Hepatocyte (in vitro differentiated cells): ENCODE results near the gene OR9Q1. TPM values are rescaled to one million over a fixed set of nuclear protein-coding genes. Genes with fewer than 3 reads are reported as not detected.

Experiments
- DNase-seq: peaks from one replicate; pipeline ENCODE4 v3.0.0-alpha.2; 2016; ENCODE audit warnings: low spot score
- H2AFZ ChIP-seq: fragments of 200-600 bp; sonication (generic); 2 replicates; pipeline ENCODE4 v1.6.0; 2016; ENCODE audit warnings: antibody characterized with exemption, mild to moderate bottlenecking
- H3K27ac ChIP-seq: fragments of 200-600 bp; sonication (generic); 2 replicates; pipeline ENCODE4 v1.5.1; 2016; ENCODE audit warnings: mild to moderate bottlenecking
- H3K27me3 ChIP-seq: fragments of 200-600 bp; sonication (generic); 2 replicates; pipeline ENCODE4 v1.6.1; 2016
- H3K36me3 ChIP-seq: fragments of 200-600 bp; sonication (generic); replicated peaks from 2 replicates; pipeline ENCODE4 v1.5.1; 2016; ENCODE audit warnings: low read depth; ENCODE audit not compliant: insufficient read depth
- H3K4me1 ChIP-seq: fragments of 200-600 bp; sonication (generic); 2 replicates; pipeline ENCODE4 v1.5.1; 2016; ENCODE audit warnings: mild to moderate bottlenecking, moderate library complexity; ENCODE audit not compliant: insufficient read depth
- H3K4me2 ChIP-seq: fragments of 200-600 bp; sonication (generic); 2 replicates; pipeline ENCODE4 v1.6.0; 2016
- H3K4me3 ChIP-seq: fragments of 200-600 bp; sonication (generic); 2 replicates; pipeline ENCODE4 v1.5.1; 2016; ENCODE audit warnings: mild to moderate bottlenecking
- H3K79me2 ChIP-seq: fragments of 200-600 bp; sonication (generic); 2 replicates; pipeline ENCODE4 v1.6.0; 2017; ENCODE audit warnings: mild to moderate bottlenecking
- H3K9me2 ChIP-seq: fragments of 200-600 bp; sonication (generic); replicated peaks from 2 replicates; pipeline ENCODE4 v1.6.0; 2017; ENCODE audit warnings: mild to moderate bottlenecking; ENCODE audit not compliant: insufficient read depth
- H3K9me3 ChIP-seq: fragments of 200-600 bp; sonication (generic); 2 replicates; pipeline ENCODE4 v1.5.1; 2016; ENCODE audit warnings: low read depth, mild to moderate bottlenecking
- H4K20me1 ChIP-seq: fragments of 200-600 bp; sonication (generic); 2 replicates; pipeline ENCODE4 v1.6.0; 2016; ENCODE audit warnings: mild to moderate bottlenecking; ENCODE audit not compliant: insufficient read depth, poor library complexity, severe bottlenecking
- EZH2 ChIP-seq: fragments of 200-600 bp; sonication (generic); IDR thresholded peaks from 2 replicates; pipeline ENCODE4 v1.6.1; 2016; ENCODE audit warnings: antibody characterized with exemption, mild to moderate bottlenecking, borderline replicate concordance
- EZH2phosphoT487 ChIP-seq: fragments of 200-600 bp; sonication (generic); IDR thresholded peaks from one replicate; pipeline ENCODE4 v1.6.1; 2018; ENCODE audit warnings: antibody characterized with exemption, mild to moderate bottlenecking, low read depth, moderate library complexity; ENCODE audit not compliant: unreplicated experiment, severe bottlenecking
- whole genome bisulfite sequencing: methylation state at CpG from one replicate; pipeline ENCODE4 v1.1.6; 2016; ENCODE audit warnings: low lambda C conversion rate; ENCODE audit errors: missing lambda C conversion rate; 5-methylcytosine and 5-hydroxymethylcytosine counted together
- polyA plus RNA-seq: library from polyadenylated mRNA; unstranded; fragments of >200 nt; fragmentation: Nextera tagmentation; extraction: Ambion mirVana; gene quantifications from 2 replicates; pipeline ENCODE4 v1.2.1, GENCODE V29; 2016
- total RNA-seq: library from RNA; depleted of rRNA; stranded (reverse); fragments of >200 nt; gene quantifications from 2 replicates; pipeline ENCODE4 v1.2.3, GENCODE V29; 2014
- TF ChIP-seq, protein P1 (sequence below): fragments of 200-600 bp; sonication (generic); IDR thresholded peaks from 2 replicates; pipeline ENCODE4 v1.5.1; 2016; ENCODE audit warnings: antibody characterized with exemption, mild to moderate bottlenecking; ENCODE audit not compliant: poor library complexity

Gene OR9Q1
- total and polyA plus RNA-seq, 2 experiments from 2014 or later: not detected

DNA sequence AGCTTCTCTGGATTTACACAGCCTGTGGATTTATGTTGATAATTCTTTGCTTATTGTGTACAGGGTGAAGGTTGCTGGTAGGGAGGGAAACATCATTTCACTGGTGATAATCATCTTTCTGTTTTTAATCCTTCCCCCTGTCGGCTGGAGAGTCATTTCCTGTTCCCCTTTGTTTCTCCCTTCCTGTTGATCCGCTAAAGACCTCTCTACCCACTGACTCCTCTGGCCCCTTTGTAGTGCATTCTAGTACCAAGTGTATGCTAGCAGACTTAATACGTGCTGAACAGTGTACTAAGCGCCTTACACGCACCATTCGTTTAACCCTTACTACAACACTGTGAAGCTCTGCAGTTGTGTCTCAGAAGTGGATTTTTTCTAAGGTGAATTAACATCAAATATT, 19.0 kb upstream of the OR9Q1 start:
- Histone ChIP-seq H3K79me2 (no peaks in the 10 kb centered on the region), H3K4me2 (no peak overlapping the region), H3K36me3 (no peaks in the 10 kb centered on the region), H3K4me1 (no peaks in the 10 kb centered on the region), H3K27me3 (no peaks in the 10 kb centered on the region), H3K9me2 (no peaks in the 10 kb centered on the region), H4K20me1 (no peaks in the 10 kb centered on the region), H3K27ac (no peak overlapping the region), H3K9me3 (no peaks in the 10 kb centered on the region), H3K4me3 (no peak overlapping the region), H2AFZ (no peak overlapping the region)
- 78% methylated on average over 6 of the region's 6 CpGs for WGBS
- DNase-seq: no peak
- TF ChIP-seq, protein P1, sequence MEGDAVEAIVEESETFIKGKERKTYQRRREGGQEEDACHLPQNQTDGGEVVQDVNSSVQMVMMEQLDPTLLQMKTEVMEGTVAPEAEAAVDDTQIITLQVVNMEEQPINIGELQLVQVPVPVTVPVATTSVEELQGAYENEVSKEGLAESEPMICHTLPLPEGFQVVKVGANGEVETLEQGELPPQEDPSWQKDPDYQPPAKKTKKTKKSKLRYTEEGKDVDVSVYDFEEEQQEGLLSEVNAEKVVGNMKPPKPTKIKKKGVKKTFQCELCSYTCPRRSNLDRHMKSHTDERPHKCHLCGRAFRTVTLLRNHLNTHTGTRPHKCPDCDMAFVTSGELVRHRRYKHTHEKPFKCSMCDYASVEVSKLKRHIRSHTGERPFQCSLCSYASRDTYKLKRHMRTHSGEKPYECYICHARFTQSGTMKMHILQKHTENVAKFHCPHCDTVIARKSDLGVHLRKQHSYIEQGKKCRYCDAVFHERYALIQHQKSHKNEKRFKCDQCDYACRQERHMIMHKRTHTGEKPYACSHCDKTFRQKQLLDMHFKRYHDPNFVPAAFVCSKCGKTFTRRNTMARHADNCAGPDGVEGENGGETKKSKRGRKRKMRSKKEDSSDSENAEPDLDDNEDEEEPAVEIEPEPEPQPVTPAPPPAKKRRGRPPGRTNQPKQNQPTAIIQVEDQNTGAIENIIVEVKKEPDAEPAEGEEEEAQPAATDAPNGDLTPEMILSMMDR: no peak
- TF ChIP-seq EZH2: no peak
- no peak for TF ChIP-seq EZH2phosphoT487

DNA sequence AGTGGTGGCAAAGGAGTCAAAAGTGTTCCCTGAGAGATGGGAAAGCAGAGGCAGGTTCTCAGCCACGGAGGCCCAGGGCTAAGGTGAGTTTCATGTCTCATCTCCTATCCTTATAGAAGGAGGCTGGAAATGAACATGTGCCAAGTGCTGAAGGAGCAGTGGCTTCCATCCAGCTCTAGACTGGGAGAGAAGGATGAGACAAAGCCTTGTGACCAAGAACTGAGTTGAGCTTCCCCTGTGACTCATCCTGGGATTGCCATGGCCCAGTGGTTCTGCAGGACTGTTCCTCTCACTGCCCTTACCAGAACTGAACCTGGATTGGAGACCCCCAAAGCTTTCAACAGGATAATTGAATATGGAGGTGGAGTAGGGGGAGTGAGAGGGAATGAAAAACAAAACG, 16.7 kb upstream of the OR9Q1 start:
- no peak overlapping the region for H3K4me2 ChIP-seq
- TF ChIP-seq EZH2 (no peak), EZH2phosphoT487 (no peak)
- TF ChIP-seq, protein P1: no peak
- no peak overlapping the region for H2AFZ ChIP-seq

DNA sequence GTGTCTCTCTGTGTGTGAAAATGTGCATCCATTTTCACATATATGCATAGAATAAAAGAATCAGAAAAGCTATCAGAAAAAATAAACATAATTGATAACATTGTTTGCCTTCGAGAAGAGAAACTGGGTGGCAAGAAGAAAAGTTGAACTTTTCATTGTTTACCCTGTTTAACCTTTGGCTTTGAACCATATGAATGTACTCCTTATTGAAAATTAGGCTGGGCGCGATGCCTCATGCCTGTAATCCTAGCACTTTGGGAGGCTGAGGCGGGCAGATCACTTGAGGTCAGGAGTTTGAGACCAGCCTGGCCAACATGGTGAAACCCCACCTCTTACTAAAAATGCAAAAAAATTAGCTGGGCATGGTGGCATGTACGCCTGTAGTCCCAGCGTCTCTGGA, 11.9 kb upstream of the OR9Q1 start:
- H3K4me1 ChIP-seq: no peaks in the 10 kb centered on the region
- H3K4me2 ChIP-seq: no peak overlapping the region
- H4K20me1 ChIP-seq: no peaks in the 10 kb centered on the region
- no peaks in the 10 kb centered on the region for H3K79me2 ChIP-seq
- H3K36me3 ChIP-seq: no peaks in the 10 kb centered on the region
- DNase-seq: no peak
- no peaks in the 10 kb centered on the region for H3K27me3 ChIP-seq
- H3K9me3 ChIP-seq: no peaks in the 10 kb centered on the region
- no peak overlapping the region for H3K27ac ChIP-seq
- TF ChIP-seq EZH2phosphoT487: no peak
- TF ChIP-seq, protein P1: no peak
- no peak for TF ChIP-seq EZH2
- H3K9me2 ChIP-seq: no peaks in the 10 kb centered on the region
- no peak overlapping the region for H3K4me3 ChIP-seq
- H2AFZ ChIP-seq: no peak overlapping the region
- WGBS: 75% methylated on average over 6 of the region's 6 CpGs

More for the DNA sequence above, 16.7 kb upstream of the OR9Q1 start:
- Histone ChIP-seq H3K4me1 (no peaks in the 10 kb centered on the region), H3K9me3 (no peaks in the 10 kb centered on the region), H3K4me3 (no peak overlapping the region), H3K36me3 (no peaks in the 10 kb centered on the region), H3K9me2 (no peaks in the 10 kb centered on the region), H3K79me2 (no peaks in the 10 kb centered on the region), H4K20me1 (no peaks in the 10 kb centered on the region), H3K27me3 (no peaks in the 10 kb centered on the region), H3K27ac (no peak overlapping the region)
- DNase-seq: no peak
- WGBS: 65% methylated on average over 2 of the region's 2 CpGs

DNA sequence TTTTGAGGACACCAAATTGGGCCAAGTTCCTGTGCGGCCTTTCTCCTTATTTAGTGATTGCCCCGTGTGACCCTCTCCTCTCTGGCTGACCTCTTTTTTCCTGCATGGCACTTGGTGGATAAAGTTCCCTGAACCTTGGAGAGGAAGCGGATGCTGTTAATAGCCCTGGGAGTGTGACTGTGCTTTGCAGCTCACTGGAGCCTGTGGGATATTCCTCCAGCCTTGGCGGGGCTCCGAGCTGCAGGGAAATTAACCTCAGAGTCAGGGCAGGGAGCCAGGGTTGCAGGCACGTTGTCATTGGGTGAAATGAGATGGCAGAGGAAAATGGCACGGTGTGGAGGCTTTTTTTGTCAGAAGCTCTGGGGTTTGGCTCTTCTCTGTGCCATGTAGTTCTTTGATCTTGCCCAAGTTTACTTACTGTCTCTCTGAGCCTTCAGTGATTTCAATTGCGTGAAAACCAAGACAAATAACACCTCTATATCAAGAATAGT, 965 bp downstream of the OR9Q1 start:
- DNase-seq: no peak
- Histone ChIP-seq H3K4me1 (no peaks in the 10 kb centered on the region), H3K36me3 (no peaks in the 10 kb centered on the region), H3K4me3 (no peak overlapping the region), H3K4me2 (no peak overlapping the region), H2AFZ (no peak overlapping the region), H3K9me3 (no peaks in the 10 kb centered on the region), H3K27ac (no peak overlapping the region), H3K9me2 (no peaks in the 10 kb centered on the region), H3K79me2 (no peaks in the 10 kb centered on the region), H4K20me1 (no peaks in the 10 kb centered on the region), H3K27me3 (no peaks in the 10 kb centered on the region)
- 77% methylated on average over 8 of the region's 8 CpGs for WGBS
- no peak for TF ChIP-seq EZH2phosphoT487
- TF ChIP-seq EZH2: no peak
- TF ChIP-seq, protein P1: no peak
